Peyer's patch (tissue), 4 donors: Measurements from ENCODE around the gene VCL.

Experiments used
- CTCF ChIP-seq, 6 experiments: fragments of 450-650 bp in 4 of 6; fragments of 200-600 bp in 2 of 6; sonication (generic) in 1 of 6; IDR thresholded peaks; one replicate each; pipeline ENCODE4 v1.5.1; 2017 to 2019; ENCODE audit warnings: antibody characterized with exemption in 6 of 6, mild to moderate bottlenecking in 3 of 6, moderate library complexity in 1 of 6
- POLR2A ChIP-seq, 2 donors: fragments of 450-650 bp; IDR thresholded peaks; one replicate each; pipeline ENCODE4 v1.5.1; 2017; ENCODE audit warnings: antibody characterized with exemption in 2 of 2, mild to moderate bottlenecking in 2 of 2, moderate library complexity in 2 of 2

- TF ChIP-seq CTCF (IDR thresholded peaks at IDR 0.05) (no peak), POLR2A (IDR thresholded peaks at IDR 0.05) (no peak)
Observed at GRCh38 chr10:73998623-73998928, 660 bp downstream of the VCL start.
